ENCODE measurements around the gene COL8A2.

Gene COL8A2

DNA sequence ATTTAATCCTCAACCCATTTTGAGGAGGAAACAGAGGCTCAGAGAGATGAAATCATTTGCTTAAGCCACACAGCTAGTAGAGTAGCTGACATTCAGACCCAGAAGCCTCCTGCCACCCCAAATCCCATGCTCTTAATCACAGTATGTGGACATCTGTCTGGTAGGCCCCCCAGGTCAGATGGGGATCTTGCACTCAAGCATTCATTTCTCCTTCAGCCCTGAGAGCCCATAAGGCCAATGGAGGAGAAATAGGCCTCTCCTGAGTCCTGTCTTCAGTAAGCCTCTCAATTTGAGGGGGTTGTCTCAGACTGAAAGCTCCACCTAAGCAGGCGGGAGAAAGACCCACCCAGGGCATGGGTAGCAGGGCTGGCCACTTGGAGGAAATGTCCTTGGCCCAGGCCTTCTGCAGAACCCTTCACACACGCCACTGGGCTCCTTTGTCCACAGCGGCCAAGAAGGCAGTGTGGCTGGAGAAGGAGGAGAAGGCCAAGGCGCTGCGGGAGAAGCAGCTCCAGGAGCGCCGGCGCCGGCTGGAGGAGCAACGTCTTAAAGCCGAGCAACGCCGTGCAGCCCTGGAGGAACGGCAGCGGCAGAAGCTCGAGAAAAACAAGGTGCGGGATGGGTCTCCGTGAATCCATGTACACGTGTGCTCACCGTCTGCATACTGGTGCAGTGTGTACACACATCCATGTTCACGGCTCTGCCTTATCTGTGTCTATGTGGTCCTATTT is 47.2 kb upstream of the COL8A2 start:
- Histone ChIP-seq H3K4me2 (ENCODE audit: low read length) (no peak overlapping the region), H4K20me1 (ENCODE audit: insufficient read depth, low read length) (no peaks in the 10 kb centered on the region), H3F3A (ENCODE audit: insufficient read depth, low read length) (no peaks in the 10 kb centered on the region), H3K4me3 (ENCODE audit: low read depth, low read length, poor library complexity, severe bottlenecking) (no peak overlapping the region), H2AFZ (ENCODE audit: low read length) (no peak overlapping the region), H3K27ac (ENCODE audit: low read depth, low read length, poor library complexity, severe bottlenecking) (no peak overlapping the region), H3K9me3 (ENCODE audit: low read length) (no peaks in the 10 kb centered on the region), H3K36me3 (ENCODE audit: insufficient read depth, low read length) (peaks cover 67% of the 10 kb centered on the region), H3K9ac (ENCODE audit: low read length) (no peak overlapping the region), H3K4me1 (ENCODE audit: insufficient read depth, low read length, severe bottlenecking) (peaks cover 31% of the 10 kb centered on the region), H3K79me2 (ENCODE audit: insufficient read depth, low read length) (no peaks in the 10 kb centered on the region), H3K9me2 (ENCODE audit: low read depth, low read length) (no peaks in the 10 kb centered on the region), H3K27me3 (ENCODE audit: insufficient read depth, low read length) (no peaks in the 10 kb centered on the region)
- TF ChIP-seq EZH2 (IDR thresholded peaks at IDR 0.05; ENCODE audit: borderline replicate concordance, low read length) (no peak), CTCF (IDR thresholded peaks at IDR 0.05; ENCODE audit: low read length) (no peak)

DNA sequence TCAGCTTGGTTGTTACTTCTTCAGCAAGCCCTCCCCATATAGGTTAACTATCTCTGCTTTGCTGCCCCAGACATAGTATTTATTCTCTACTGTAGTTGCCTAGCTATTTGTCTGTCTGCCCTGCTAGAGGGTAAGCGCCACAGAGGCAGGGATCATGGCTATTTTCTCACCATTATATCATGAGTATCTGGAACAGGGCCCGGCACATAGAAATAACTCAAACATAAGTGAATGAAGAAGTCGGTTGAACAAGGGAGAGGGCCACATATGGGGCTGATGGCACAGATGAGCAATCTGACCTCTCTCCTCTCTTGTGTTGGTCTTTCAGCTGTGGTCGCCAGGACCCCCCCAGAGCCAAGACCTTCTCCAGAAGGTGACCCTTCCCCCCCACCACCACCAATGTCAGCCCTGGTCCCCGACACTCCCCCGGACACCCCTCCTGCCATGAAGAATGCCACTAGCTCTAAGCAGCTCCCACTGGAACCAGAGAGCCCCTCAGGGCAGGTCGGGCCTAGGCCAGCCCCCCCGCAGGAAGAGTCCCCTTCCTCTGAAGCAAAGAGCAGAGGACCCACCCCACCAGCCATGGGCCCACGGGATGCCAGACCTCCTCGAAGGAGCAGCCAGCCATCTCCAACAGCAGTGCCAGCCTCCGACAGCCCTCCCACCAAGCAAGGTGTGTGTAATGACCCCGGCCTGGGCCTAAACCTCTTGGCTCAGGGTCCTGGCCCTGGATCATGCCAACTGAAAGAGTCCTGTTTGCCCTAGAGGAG is 45.8 kb upstream of the COL8A2 start:
- no peaks in the 10 kb centered on the region for H3K9me3 ChIP-seq (ENCODE audit: low read length)
- H4K20me1 ChIP-seq (ENCODE audit: insufficient read depth, low read length): no peaks in the 10 kb centered on the region
- no peaks in the 10 kb centered on the region for H3K27me3 ChIP-seq (ENCODE audit: insufficient read depth, low read length)
- no peak for TF ChIP-seq EZH2 (IDR thresholded peaks at IDR 0.05; ENCODE audit: borderline replicate concordance, low read length)
- no peak for TF ChIP-seq CTCF (IDR thresholded peaks at IDR 0.05; ENCODE audit: low read length)
- no peaks in the 10 kb centered on the region for H3K9me2 ChIP-seq (ENCODE audit: low read depth, low read length)
- no peak overlapping the region for H3K9ac ChIP-seq (ENCODE audit: low read length)
- no peaks in the 10 kb centered on the region for H3K79me2 ChIP-seq (ENCODE audit: insufficient read depth, low read length)
- no peak overlapping the region for H3K4me2 ChIP-seq (ENCODE audit: low read length)
- H3K27ac ChIP-seq (ENCODE audit: low read depth, low read length, poor library complexity, severe bottlenecking): no peak overlapping the region
- no peaks in the 10 kb centered on the region for H3F3A ChIP-seq (ENCODE audit: insufficient read depth, low read length)
- peaks cover 43% of the 10 kb centered on the region for H3K4me1 ChIP-seq (ENCODE audit: insufficient read depth, low read length, severe bottlenecking)
- no peak overlapping the region for H3K4me3 ChIP-seq (ENCODE audit: low read depth, low read length, poor library complexity, severe bottlenecking)
- H2AFZ ChIP-seq (ENCODE audit: low read length): no peak overlapping the region
- peaks cover 57% of the 10 kb centered on the region for H3K36me3 ChIP-seq (ENCODE audit: insufficient read depth, low read length)

DNA sequence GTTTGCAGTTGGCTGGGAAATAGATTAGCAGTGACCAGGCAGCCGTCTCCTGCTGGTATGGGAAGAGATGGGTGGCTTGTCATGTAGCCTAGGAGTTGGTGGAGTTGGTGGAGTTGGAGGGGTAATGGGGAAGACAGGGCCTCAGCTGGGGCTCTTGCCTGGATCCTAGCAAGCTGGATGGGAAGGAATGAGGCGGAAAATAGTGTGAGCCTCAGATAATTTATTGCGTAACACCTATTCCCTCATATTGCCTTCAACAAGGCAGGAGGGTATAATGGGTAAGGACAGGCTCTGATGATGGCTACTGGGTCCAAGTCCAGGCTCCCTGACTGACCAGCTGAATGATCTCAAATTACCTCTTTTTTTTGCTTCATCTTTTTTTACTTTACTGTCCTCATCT is 43.5 kb upstream of the COL8A2 start:
- H3F3A ChIP-seq (ENCODE audit: insufficient read depth, low read length): no peaks in the 10 kb centered on the region
- no peaks in the 10 kb centered on the region for H3K27me3 ChIP-seq (ENCODE audit: insufficient read depth, low read length)
- no peak overlapping the region for H3K4me3 ChIP-seq (ENCODE audit: low read depth, low read length, poor library complexity, severe bottlenecking)
- no peaks in the 10 kb centered on the region for H3K9me2 ChIP-seq (ENCODE audit: low read depth, low read length)
- no peak overlapping the region for H3K4me2 ChIP-seq (ENCODE audit: low read length)
- H3K27ac ChIP-seq (ENCODE audit: low read depth, low read length, poor library complexity, severe bottlenecking): no peak overlapping the region
- TF ChIP-seq CTCF (IDR thresholded peaks at IDR 0.05; ENCODE audit: low read length): no peak
- no peak for TF ChIP-seq EZH2 (IDR thresholded peaks at IDR 0.05; ENCODE audit: borderline replicate concordance, low read length)
- no peaks in the 10 kb centered on the region for H3K9me3 ChIP-seq (ENCODE audit: low read length)
- H3K36me3 ChIP-seq (ENCODE audit: insufficient read depth, low read length): peaks cover 42% of the 10 kb centered on the region
- peaks cover 5% of the 10 kb centered on the region for H3K79me2 ChIP-seq (ENCODE audit: insufficient read depth, low read length)
- H3K9ac ChIP-seq (ENCODE audit: low read length): no peak overlapping the region
- H4K20me1 ChIP-seq (ENCODE audit: insufficient read depth, low read length): no peaks in the 10 kb centered on the region
- H2AFZ ChIP-seq (ENCODE audit: low read length): no peak overlapping the region
- peaks cover 39% of the 10 kb centered on the region for H3K4me1 ChIP-seq (ENCODE audit: insufficient read depth, low read length, severe bottlenecking)

Measured in OCI-LY1 (cell line).